Naive B cell (primary cell): ENCODE measurements around the gene LTB4R2. TPM values are rescaled to one million over a fixed set of nuclear protein-coding genes. Genes with fewer than 3 reads are reported as not detected.

ENCODE experiments used
- ATAC-seq, 2 donors: fragments of 150-1000 bp; cut with Tn5 transposase; 2 replicates each; pipeline ENCODE4 v1.10.0; 2021; ENCODE audit warnings: low read depth in 2 of 2, mild to moderate bottlenecking in 2 of 2, moderate library complexity in 2 of 2
- DNase-seq: peaks from one replicate; pipeline ENCODE4 v3.0.0; 2022
- H3K27ac Mint-ChIP-seq, 6 donors: one replicate each; pipeline ENCODE4 v1.8.0; 2020 to 2022; ENCODE audit warnings: mild to moderate bottlenecking in 6 of 6, mixed read lengths in 6 of 6, moderate library complexity in 5 of 6, inconsistent platforms in 2 of 6
- H3K27me3 Mint-ChIP-seq, 3 donors: one replicate each; pipeline ENCODE4 v1.8.0; 2021 to 2022; ENCODE audit warnings: mixed read lengths in 3 of 3, mild to moderate bottlenecking in 1 of 3
- H3K36me3 Mint-ChIP-seq, 2 donors: one replicate each; pipeline ENCODE4 v1.8.0; 2020 to 2022; ENCODE audit warnings: mixed read lengths in 2 of 2, inconsistent platforms in 1 of 2, mild to moderate bottlenecking in 1 of 2
- H3K4me1 Mint-ChIP-seq, 3 donors: one replicate each; pipeline ENCODE4 v1.8.0; 2020 to 2022; ENCODE audit warnings: mixed read lengths in 3 of 3, inconsistent platforms in 1 of 3, mild to moderate bottlenecking in 1 of 3, moderate library complexity in 1 of 3
- H3K4me3 Mint-ChIP-seq, 8 donors: one replicate each; pipeline ENCODE4 v1.8.0; 2020 to 2022; ENCODE audit warnings: mild to moderate bottlenecking in 8 of 8, mixed read lengths in 8 of 8, moderate library complexity in 8 of 8, inconsistent platforms in 2 of 8
- H3K9me3 Mint-ChIP-seq, 7 donors: one replicate each; pipeline ENCODE4 v1.8.0; 2020 to 2022; ENCODE audit warnings: mixed read lengths in 7 of 7, mild to moderate bottlenecking in 5 of 7, inconsistent platforms in 2 of 7, moderate library complexity in 1 of 7
- polyA plus RNA-seq, 6 donors: library from polyadenylated mRNA; unstranded; fragments of 300-500 nt; fragmentation: Illumina TruSeq; gene quantifications; one replicate each; pipeline ENCODE4 v1.2.3, GENCODE V29; 2021; ENCODE audit warnings: low read depth in 6 of 6

LTB4R2 gene
- polyA plus RNA-seq, 6 donors from 2014 or later: 0.28 to 1.2 (median 0.69) TPM

- ATAC-seq: peak; percentile 77 to 80
- Mint-ChIP-seq H3K9me3 (no peaks in the 10 kb centered on the region), H3K4me3 (peak within 1 kb of the TSS; percentile 78 to 88 (median 83)), H3K27me3 (no peaks in the 10 kb centered on the region), H3K27ac (peak within 1 kb of the TSS; percentile 78 to 93 (median 90)), H3K36me3 (peaks cover 2 to 4% of the 10 kb centered on the region in 2 donors), H3K4me1 (peaks cover 52 to 70% (median 64%) of the 10 kb centered on the region in 3 donors)
- DNase-seq: peak; percentile 80
Measured at GRCh38 chr14:24310646-24311604, 985 bp downstream of the LTB4R2 start, which contains the start of gene LTB4R. Gene LTB4R (plus strand): TSS chr14:24311502. CDS start chr14:24315652, 4,150 bp downstream.

- ATAC-seq: no peak
- Mint-ChIP-seq H3K27me3 (no peaks in the 10 kb centered on the region), H3K4me3 (peak overlapping the region; percentile 78 to 88 (median 83)), H3K4me1 (peaks cover 52 to 70% (median 64%) of the 10 kb centered on the region in 3 donors), H3K27ac (peak overlapping the region; percentile 49 to 93 (median 70)), H3K9me3 (no peaks in the 10 kb centered on the region), H3K36me3 (no peaks in the 10 kb centered on the region)
- no peak for DNase-seq
Measured at GRCh38 chr14:24311837-24312615, 2.1 kb downstream of the LTB4R2 start.

- H3K36me3 Mint-ChIP-seq: peaks cover 0 to 4% of the 10 kb centered on the region in 2 donors
- peak overlapping the region in 3 of 6 donors; percentile 51 to 92 (median 78) for H3K27ac Mint-ChIP-seq
- no peak for DNase-seq
- peaks cover 0 to 5% (median 0%) of the 10 kb centered on the region in 3 donors for H3K27me3 Mint-ChIP-seq
- no peak for ATAC-seq
- H3K4me3 Mint-ChIP-seq: peak overlapping the region in 6 of 8 donors; percentile 22 to 78 (median 50)
- H3K9me3 Mint-ChIP-seq: no peaks in the 10 kb centered on the region
- H3K4me1 Mint-ChIP-seq: peaks cover 47 to 62% (median 57%) of the 10 kb centered on the region in 3 donors
Measured at GRCh38 chr14:24312736-24313507, 3.0 kb downstream of the LTB4R2 start.

DNA sequence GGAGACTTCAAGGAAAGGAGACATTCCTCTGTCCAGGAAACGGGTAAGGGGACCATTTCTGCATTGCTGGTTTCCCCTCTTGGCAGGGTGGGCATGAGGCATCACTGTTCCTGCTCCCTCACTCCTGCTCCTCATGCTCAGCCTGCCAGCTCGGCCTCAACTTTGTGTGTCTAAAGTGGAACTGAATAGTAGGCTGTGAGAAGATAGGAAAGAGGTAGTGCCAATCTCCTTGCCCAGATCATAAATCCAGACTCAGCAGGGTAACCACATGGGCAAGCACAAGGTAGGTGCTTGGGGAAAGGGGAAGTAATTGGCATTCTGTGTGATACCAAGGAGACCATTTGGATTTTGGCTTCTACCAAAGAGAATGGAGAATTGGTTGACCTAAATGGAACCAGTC lies 4.0 kb downstream of the LTB4R2 start:
- Mint-ChIP-seq H3K4me1 (peaks cover 42 to 52% (median 49%) of the 10 kb centered on the region in 3 donors), H3K36me3 (peaks cover 0 to 4% of the 10 kb centered on the region in 2 donors), H3K4me3 (peak overlapping the region in 2 of 8 donors; percentile 47 to 65), H3K27me3 (peaks cover 5 to 7% (median 6%) of the 10 kb centered on the region in 3 donors), H3K27ac (peak overlapping the region in 2 of 6 donors; percentile 26 to 71), H3K9me3 (no peaks in the 10 kb centered on the region)
- DNase-seq: no peak
- no peak for ATAC-seq

GRCh38 chr14:24314377-24315193 lies 4.6 kb downstream of the LTB4R2 start:
- peak overlapping the region in 4 of 6 donors; percentile 26 to 71 (median 54) for H3K27ac Mint-ChIP-seq
- H3K4me3 Mint-ChIP-seq: peak overlapping the region in 4 of 8 donors; percentile 33 to 72 (median 60)
- H3K27me3 Mint-ChIP-seq: peaks cover 5 to 14% (median 12%) of the 10 kb centered on the region in 3 donors
- no peak for DNase-seq
- no peak for ATAC-seq
- peaks cover 39 to 45% (median 43%) of the 10 kb centered on the region in 3 donors for H3K4me1 Mint-ChIP-seq
- H3K36me3 Mint-ChIP-seq: peaks cover 4 to 6% of the 10 kb centered on the region in 2 donors
- no peaks in the 10 kb centered on the region for H3K9me3 Mint-ChIP-seq

DNA sequence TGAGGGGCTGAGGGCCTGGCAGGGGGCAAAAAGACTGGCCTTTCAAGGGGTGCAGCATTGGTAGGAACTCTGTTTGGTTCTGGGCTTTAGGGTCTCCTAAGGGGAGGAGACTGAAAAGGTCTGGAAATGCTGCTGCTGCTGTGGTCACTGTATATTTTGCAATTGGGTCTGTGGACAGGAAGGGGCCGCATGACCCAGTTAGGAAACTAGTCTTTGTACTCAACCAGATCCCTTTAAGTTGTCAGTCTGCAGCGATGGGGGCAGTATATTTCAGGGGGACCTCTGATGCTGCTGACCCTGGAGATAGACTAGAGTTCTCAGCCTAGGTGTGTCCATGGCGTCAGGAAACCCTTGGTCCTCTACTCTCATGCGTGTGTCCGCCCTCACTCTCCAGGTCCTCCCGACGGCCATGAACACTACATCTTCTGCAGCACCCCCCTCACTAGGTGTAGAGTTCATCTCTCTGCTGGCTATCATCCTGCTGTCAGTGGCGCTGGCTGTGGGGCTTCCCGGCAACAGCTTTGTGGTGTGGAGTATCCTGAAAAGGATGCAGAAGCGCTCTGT lies 5.4 kb downstream of the LTB4R2 start:
- DNase-seq (no peak), ATAC-seq (no peak)
- Mint-ChIP-seq H3K4me1 (peaks cover 33 to 38% (median 38%) of the 10 kb centered on the region in 3 donors), H3K9me3 (no peaks in the 10 kb centered on the region), H3K27ac (no peak overlapping the region), H3K36me3 (peaks cover 4 to 7% of the 10 kb centered on the region in 2 donors), H3K4me3 (no peak overlapping the region), H3K27me3 (peaks cover 8 to 21% (median 20%) of the 10 kb centered on the region in 3 donors)

GRCh38 chr14:24315807-24316596 lies 6.1 kb downstream of the LTB4R2 start:
- ATAC-seq (no peak), DNase-seq (no peak)
- H3K4me1 Mint-ChIP-seq: peaks cover 31 to 35% (median 35%) of the 10 kb centered on the region in 3 donors
- no peaks in the 10 kb centered on the region for H3K9me3 Mint-ChIP-seq
- no peak overlapping the region for H3K4me3 Mint-ChIP-seq
- peaks cover 9 to 23% (median 22%) of the 10 kb centered on the region in 3 donors for H3K27me3 Mint-ChIP-seq
- H3K36me3 Mint-ChIP-seq: peaks cover 4 to 7% of the 10 kb centered on the region in 2 donors
- no peak overlapping the region for H3K27ac Mint-ChIP-seq

- H3K4me3 Mint-ChIP-seq: no peak overlapping the region
- peaks cover 31 to 32% (median 31%) of the 10 kb centered on the region in 3 donors for H3K4me1 Mint-ChIP-seq
- H3K27ac Mint-ChIP-seq: no peak overlapping the region
Measured at GRCh38 chr14:24316597-24316950, 6.6 kb downstream of the LTB4R2 start.

GRCh38 chr14:24317141-24317928 lies 7.4 kb downstream of the LTB4R2 start:
- H3K4me3 Mint-ChIP-seq: no peak overlapping the region
- H3K27ac Mint-ChIP-seq: no peak overlapping the region
- H3K4me1 Mint-ChIP-seq: peaks cover 23 to 25% (median 24%) of the 10 kb centered on the region in 3 donors
- peaks cover 9 to 28% (median 26%) of the 10 kb centered on the region in 3 donors for H3K27me3 Mint-ChIP-seq
- ATAC-seq (no peak), DNase-seq (no peak)
- peaks cover 4 to 7% of the 10 kb centered on the region in 2 donors for H3K36me3 Mint-ChIP-seq
- no peaks in the 10 kb centered on the region for H3K9me3 Mint-ChIP-seq

More at GRCh38 chr14:24316597-24316950, 6.6 kb downstream of the LTB4R2 start:
- H3K27me3 Mint-ChIP-seq: peaks cover 9 to 24% (median 23%) of the 10 kb centered on the region in 3 donors
- H3K9me3 Mint-ChIP-seq: no peaks in the 10 kb centered on the region
- H3K36me3 Mint-ChIP-seq: peaks cover 4 to 7% of the 10 kb centered on the region in 2 donors
- ATAC-seq (no peak), DNase-seq (no peak)

- no peak overlapping the region for H3K27ac Mint-ChIP-seq
- ATAC-seq: no peak
- no peak overlapping the region for H3K4me3 Mint-ChIP-seq
- H3K27me3 Mint-ChIP-seq: peaks cover 9 to 40% (median 34%) of the 10 kb centered on the region in 3 donors
- no peak for DNase-seq
- no peaks in the 10 kb centered on the region for H3K9me3 Mint-ChIP-seq
- H3K36me3 Mint-ChIP-seq: peaks cover 4 to 7% of the 10 kb centered on the region in 2 donors
- peaks cover 0 to 4% (median 0%) of the 10 kb centered on the region in 3 donors for H3K4me1 Mint-ChIP-seq
Measured at GRCh38 chr14:24321212-24321975, 11.5 kb downstream of the LTB4R2 start.
